Activated T-cell treated with anti-CD3 and anti-CD28 coated beads, Interleukin-2, amount 50 U/mL, for 48 hours (primary cell): ENCODE measurements around the gene COL18A1.

Source experiments
- DNase-seq, 2 experiments: peaks; one replicate each; pipeline ENCODE4 v3.0.0-alpha.2; 2020

The COL18A1 gene

GRCh38 chr21:45509566-45510465 is 104.9 kb downstream of the COL18A1 start:
- no peak for DNase-seq

- DNase-seq, result no peak
Measured at GRCh38 chr21:45510466-45510955, 105.5 kb downstream of the COL18A1 start.

- DNase-seq, result no peak
Measured at GRCh38 chr21:45511007-45511406, 106.0 kb downstream of the COL18A1 start.

GRCh38 chr21:45511661-45512431 is 106.9 kb downstream of the COL18A1 start:
- DNase-seq, result no peak

GRCh38 chr21:45512626-45513002 is 107.6 kb downstream of the COL18A1 start:
- DNase-seq, result no peak

GRCh38 chr21:45513003-45513717 is 108.2 kb downstream of the COL18A1 start:
- no peak for DNase-seq

GRCh38 chr21:45513741-45514310 is 108.9 kb downstream of the COL18A1 start:
- DNase-seq, result no peak

- DNase-seq, result no peak
Measured at GRCh38 chr21:45514311-45515021, 109.5 kb downstream of the COL18A1 start.

- no peak for DNase-seq
Measured at GRCh38 chr21:45515241-45516061, 110.5 kb downstream of the COL18A1 start.

- DNase-seq, result no peak
Measured at GRCh38 chr21:45516071-45516670, 111.2 kb downstream of the COL18A1 start.

GRCh38 chr21:45516671-45517151 is 111.7 kb downstream of the COL18A1 start:
- DNase-seq, result no peak

- DNase-seq, result no peak
Measured at GRCh38 chr21:45517249-45518065, 112.5 kb downstream of the COL18A1 start.

- DNase-seq, result no peak
Measured at GRCh38 chr21:45518742-45519141, 113.8 kb downstream of the COL18A1 start.

- no peak for DNase-seq
Measured at GRCh38 chr21:45519182-45519581, 114.2 kb downstream of the COL18A1 start.

- no peak for DNase-seq
Measured at GRCh38 chr21:45521241-45521640, 116.3 kb downstream of the COL18A1 start.

GRCh38 chr21:45522381-45522780 is 117.4 kb downstream of the COL18A1 start:
- DNase-seq, result no peak

GRCh38 chr21:45522986-45523385 is 118.0 kb downstream of the COL18A1 start:
- DNase-seq, result no peak

- no peak for DNase-seq
Measured at GRCh38 chr21:45523411-45524101, 118.6 kb downstream of the COL18A1 start.

- no peak for DNase-seq
Measured at GRCh38 chr21:45524756-45525152, 119.8 kb downstream of the COL18A1 start.
